Amygdala (tissue), 56 donors: ENCODE results near the gene TDRD5.

ENCODE experiments used
- DNase-seq, 56 donors: peaks; one replicate each; lab custom pipeline; 2025; lab: John Stamatoyannopoulos, UW

Gene TDRD5

GRCh38 chr1:179591592-179592580 lies at the start of gene TDRD5:
Gene TDRD5 (plus strand): TSS chr1:179591832. CDS start chr1:179592616, 784 bp downstream.
- DNase-seq, result peak in 5 of 56 donors; percentile 7 to 30 (median 27)

DNA sequence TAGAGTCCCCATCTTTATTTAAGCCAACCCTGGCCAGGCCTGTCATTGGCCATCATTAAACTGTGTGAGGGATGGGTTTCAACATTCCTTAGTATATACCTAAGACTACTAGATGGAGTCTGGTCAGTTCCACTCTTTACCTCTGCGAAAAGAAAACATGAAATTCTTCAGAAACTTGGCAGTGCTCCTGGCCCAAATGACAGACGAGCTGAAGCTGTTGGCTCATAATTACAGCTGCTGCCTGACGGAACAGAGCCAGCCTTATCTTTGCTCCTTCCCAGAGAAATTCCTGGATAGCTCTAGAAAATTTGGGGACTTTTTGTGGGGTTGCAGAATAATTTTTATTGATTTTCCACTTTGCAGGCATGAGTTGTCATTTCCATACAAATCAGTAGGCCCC lies 46.3 kb upstream of the TDRD5 start:
- DNase-seq, result no peak

DNA sequence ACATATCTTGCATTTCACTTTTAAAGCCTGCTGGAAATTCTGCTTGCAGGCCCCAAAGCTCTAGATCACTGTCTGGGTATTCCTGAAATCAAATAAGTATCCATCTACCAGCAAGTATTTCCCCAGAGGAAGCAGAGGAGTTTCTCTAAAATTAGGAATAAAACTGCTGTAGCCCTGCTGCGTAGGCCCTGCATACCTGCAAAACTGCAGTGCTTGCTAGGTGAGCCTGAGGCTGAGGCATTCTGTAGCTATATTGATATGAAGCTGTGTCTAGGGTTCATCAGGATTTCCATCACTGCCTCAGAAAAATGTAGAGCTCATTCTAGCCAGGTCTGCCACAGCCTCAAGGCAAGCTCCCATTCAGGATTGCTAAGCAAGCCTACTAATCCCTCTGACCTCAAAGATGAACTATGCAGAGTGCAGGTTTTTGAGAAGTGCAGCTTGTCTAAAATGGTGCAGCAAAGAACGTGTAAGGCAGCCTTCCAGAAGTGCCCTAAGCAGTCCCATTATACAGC lies 44.6 kb upstream of the TDRD5 start:
- DNase-seq, result no peak

DNA sequence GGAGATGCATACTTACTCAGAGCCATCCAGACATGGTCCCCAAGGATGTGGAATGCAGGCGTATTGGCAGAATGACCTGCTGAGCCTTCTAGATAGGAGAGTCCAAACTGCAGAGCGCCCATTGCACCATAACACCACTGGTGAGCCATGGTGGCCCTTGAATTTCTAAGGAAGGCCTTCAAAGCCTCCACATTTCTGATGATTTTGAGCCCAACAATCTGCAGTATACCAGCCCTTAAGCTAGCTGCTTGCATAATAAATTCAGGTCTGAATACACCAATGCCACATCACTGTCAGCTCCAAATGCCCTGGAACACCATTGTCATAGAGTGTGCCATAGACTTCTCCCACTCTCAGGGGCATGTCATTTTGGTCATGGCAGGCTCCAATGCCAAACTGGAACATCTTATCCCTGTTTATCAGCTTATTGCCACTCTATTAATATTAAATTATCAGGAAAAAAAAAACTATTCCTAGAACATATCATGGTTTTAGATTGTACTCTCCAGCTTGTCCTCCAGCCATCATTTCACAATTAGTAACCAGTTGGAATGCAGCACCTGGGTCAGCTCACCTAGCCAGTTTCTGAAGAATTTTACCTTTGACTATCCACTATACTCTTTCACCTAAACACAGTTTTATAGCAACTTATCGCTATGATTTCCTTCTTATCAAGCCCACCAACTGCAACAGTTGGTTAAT lies 42.8 kb upstream of the TDRD5 start:
- DNase-seq, result no peak

- DNase-seq, result no peak
Measured at GRCh38 chr1:179549368-179549700, 42.3 kb upstream of the TDRD5 start.

- no peak for DNase-seq
Measured at GRCh38 chr1:179550746-179551682, 40.6 kb upstream of the TDRD5 start.

DNA sequence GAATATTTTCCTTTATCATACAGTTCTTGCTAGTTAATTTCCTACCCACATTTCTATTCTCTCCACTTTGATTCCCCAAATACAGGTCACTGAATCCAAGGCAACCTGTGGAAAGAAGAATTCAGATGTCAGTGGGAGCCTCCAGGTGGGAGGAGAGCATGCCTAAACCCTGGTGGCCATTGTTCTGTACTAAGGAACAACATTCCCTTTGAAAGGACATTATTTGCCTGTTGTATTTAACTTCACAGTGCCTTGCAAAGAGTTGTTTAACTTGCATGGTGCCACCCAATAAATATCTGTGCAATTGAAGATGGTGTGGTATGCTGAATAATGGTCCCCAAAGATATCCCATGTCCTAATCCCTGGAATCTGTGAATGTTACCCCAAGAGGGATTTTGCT lies 37.2 kb upstream of the TDRD5 start:
- no peak for DNase-seq

DNA sequence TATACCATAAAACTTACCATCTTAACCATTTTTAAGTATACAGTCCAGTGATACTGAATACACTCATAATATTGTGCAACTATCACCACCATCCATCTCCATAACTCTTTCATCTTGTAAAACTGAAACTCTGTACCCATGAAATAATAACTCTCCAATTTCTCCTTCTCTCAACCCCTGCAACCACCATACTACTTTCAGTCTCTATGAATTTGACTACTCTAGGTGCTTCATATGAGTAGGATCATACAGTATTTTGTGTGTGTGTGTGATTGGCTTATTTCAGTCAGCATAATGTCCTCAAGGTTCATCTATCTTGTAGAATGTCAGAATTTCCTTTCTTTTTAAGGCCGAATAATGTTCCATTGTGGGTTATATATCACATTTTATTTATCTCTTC lies 33.6 kb upstream of the TDRD5 start:
- DNase-seq, result no peak

GRCh38 chr1:179575497-179576314 lies 15.9 kb upstream of the TDRD5 start, which contains the start of gene NPHS2:
Gene NPHS2 (minus strand): TSS chr1:179575948. CDS start chr1:179575864, 84 bp downstream.
- DNase-seq, result no peak

GRCh38 chr1:179576509-179576908 lies 15.1 kb upstream of the TDRD5 start:
- DNase-seq, result no peak

- DNase-seq, result no peak
Measured at GRCh38 chr1:179583771-179584320, 7.8 kb upstream of the TDRD5 start.

DNA sequence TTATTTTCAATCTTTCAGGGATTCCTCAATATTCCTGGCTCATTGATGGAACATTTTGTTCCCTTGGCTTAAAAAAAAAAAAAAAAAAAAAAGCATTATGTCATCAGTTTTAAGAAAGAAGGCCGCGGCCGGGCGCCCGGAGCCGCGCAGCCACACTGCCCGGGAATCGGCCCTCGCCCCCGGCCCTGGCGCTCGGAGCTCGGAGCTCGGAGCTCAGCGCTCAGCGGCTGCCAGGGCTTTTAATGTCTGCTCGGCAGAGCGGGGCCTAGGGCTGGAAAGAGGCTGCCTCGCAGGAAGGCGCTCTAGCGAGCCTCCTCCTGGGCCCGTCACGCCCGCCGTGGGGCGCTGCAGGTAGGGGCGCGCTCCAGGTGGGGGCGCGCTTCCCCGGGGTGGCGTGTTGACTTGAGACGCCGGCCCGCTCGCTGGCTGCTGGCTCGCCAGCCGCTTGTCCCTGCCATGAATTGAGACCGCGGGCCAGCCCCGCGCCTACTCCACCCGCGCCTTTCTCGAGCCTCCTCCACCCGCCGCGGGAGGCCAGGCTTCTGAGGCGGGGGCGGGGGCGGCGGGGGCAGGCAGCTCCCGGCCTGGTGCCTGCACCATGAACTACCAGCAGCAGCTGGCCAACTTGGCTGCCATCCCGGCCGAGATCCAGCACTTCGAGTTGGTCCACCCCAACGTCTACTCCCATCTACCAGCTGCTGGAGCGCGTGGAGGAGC lies 5.4 kb upstream of the TDRD5 start:
- DNase-seq, result peak in 34 of 56 donors; percentile 10 to 78 (median 47)

- DNase-seq, result no peak
Measured at GRCh38 chr1:179587336-179587735, 4.3 kb upstream of the TDRD5 start.

- no peak for DNase-seq
Measured at GRCh38 chr1:179588425-179589024, 3.1 kb upstream of the TDRD5 start.

- DNase-seq, result no peak
Measured at GRCh38 chr1:179589509-179589908, 2.1 kb upstream of the TDRD5 start.

GRCh38 chr1:179590671-179591070 lies 961 bp upstream of the TDRD5 start:
- DNase-seq, result no peak

GRCh38 chr1:179591253-179591591 lies 410 bp upstream of the TDRD5 start:
- DNase-seq, result no peak

DNA sequence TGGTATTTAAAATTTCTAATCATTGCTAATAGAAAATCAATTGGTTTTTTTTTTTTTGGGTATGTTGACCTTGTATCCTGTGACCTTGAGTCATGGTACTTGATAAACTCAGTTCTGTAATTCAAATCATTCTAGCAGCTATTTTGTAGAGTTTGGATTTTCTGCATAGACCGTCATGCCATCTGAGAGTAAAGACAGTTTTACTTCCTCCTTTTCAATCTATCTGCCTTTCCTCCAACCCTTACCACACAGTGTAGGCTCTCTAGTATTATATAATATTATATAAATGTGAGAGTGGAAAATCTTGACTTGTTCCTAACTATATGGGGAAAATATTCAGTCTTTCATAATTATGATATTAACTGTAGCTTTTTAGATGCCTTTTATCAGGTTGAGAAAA lies 7.0 kb downstream of the TDRD5 start:
- DNase-seq, result no peak
